Left forelimb (tissue), 1 donor: ENCODE measurements around the gene ANKRD52.
"Not testable (repeated sequence)": the region's sequence is repeated elsewhere in the genome, so short reads cannot be mapped to it uniquely, and the experiment has no call there.

Source experiments
- DNase-seq: peaks from one replicate; pipeline ENCODE4 v3.0.0-alpha.2; 2018; ENCODE audit warnings: low spot score

Gene ANKRD52

DNA sequence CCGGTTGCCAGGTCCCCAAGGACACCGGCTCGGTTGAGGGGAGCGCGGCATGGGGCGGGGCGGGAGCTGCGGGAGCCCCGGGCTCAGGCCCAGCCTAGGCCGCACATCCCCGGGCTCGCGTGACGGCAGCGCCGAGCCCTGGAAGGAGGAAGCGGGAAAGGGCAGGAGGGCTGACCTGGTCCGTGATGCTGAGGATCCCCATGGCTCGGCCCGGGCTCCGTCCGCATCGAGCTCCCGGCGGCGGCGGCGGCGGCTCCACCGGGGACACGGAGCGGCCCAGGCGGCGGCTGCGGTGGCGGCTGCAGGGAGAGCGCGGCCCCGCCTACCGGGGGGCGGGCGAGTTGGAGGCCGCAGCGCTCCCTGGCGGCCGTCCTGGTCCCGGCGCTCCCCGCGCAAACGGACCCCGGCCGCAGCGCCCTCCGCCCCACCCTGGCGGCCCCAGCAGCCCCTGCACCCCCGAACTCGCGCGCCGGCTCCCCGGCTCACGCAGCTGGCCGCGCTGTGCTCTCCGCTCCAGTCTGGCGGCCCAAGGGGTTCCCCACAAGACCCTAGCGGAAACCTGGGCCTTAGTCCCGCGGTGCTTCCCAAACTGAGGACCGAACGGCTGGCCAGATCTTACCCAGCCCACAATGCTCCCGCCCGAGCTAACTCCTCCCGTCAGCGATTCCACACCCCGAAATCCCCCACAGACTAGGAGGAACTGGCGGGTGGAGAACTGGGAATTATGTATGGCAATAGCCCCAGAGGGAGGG is at the start of gene ANKRD52:
Gene ANKRD52 (minus strand): TSS at position 317 of the 752 bp plus-strand sequence. CDS start 115 bp downstream, at position 202.
- peak; percentile 92 for DNase-seq

DNA sequence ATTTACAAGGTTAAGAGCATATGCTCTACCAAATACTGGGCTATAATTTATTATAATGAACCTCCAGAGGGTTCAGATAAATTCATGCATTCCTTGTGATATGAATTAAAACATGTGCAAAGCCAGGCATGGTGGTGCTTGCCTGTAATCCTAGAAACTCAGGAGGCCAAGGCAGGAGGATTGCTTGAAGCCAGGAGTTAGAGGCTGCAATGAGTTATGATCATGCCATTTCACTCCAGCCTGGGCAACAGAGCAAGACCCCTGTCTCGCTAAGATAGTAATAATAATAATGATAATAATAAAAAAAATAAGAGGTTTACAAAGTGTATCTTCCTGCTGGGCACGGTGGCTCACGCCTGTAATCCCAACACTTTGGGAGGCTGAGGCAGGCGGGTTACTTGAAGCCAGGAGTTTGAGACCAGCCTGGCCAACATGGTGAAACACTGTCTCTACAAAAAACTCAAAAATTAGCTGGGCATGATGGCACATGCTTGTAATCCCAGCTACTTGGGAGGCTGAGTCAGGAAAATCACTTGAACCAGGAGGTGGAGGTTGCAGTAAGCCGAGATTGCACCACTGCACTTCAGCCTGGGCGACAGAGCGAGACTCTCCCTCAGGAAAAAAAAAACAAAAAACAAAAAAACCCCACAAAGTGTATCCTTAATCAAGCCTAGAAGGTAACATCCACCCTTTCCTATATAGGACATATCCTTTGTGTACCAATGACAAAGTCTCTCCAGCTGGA is 49.2 kb upstream of the ANKRD52 start:
- no peak for DNase-seq

DNA sequence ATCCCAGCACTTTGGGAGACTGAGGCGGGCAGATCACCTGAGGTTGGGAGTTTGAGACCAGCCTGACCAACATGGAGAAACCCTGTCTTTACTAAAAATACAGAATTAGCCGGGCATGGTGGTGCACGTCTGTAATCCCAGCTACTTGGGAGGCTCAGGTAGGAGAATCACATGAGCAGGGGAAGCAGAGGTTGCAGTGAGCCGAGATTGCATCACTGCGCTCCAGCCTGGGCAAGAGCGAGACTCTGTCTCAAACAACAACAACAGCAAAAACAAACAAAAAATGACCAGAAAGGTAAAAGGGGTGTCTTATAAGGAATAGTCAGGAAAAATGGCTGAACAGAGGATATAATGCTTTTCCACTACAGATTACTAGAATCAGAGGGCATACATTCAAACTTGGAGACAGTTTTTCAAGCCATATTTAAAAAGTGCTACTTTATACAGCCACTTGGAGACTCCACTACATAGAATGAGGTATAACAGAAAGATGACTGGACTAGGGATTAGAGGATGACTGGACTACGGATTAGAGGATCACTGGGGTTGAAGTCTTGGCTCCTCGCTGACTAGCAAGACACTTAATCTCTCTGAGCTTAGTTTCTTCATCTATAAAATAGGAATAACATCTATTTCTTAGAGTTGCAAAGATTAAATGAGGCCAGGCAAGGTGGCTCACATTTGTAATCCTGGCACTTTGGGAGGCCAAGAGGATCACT is 46.8 kb upstream of the ANKRD52 start:
- no peak for DNase-seq

DNA sequence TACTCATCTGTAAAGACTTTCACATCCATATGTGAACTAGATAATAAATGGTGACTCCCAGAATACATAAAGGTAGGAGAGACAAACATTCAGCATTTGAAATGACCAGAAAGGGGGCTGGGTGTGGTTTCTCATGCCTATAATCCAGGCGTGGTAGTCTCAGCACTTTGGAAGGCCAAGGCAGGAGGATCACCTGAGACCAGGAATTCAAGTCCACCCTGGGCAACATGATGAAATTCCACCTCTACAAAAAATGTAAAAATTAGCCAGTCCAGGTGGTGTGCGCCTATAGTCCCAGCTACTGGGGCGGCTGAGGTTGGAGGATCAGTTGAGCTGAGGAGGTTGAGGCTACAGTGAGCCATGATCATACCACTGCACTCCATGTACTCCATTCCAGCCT is 46.1 kb upstream of the ANKRD52 start:
- no peak for DNase-seq

DNA sequence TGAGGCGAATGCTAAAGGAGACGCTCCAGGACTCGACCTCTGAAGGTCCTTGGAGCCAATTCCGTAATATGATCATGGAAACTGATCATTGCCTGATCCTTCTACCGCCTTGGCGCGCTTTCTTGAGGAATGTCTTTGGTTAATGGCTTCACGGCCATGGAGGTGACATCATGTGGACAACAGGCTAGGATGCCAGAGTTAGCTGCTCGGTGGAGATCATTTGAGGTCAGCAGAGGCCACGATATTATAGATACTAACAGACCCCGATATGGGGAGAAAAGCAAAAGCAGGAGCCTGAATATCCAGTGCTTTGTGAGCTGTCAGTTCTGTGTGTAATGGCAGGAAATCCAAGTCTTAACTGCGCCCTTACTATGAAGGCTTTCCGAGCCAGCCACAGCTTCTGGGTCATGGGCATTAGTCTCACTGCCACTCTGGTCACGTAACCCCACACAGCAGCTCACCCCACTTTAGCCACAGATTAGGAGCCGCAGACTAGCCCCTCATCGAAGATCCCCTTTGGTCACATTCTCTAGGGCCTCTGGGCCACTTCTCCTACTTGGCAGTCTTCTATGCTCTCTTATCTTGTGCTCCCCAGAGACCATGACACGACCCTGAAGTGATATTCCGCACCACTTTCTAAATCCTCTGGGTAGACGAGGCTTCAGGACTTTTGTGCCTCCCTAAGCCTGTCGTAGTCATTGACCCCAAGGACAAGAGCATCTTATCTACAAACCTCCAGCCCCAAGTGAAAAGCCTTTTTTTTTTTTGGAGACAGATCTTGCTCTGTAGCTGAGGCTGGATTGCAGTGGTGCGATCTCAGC is 42.7 kb upstream of the ANKRD52 start:
- no peak for DNase-seq

DNA sequence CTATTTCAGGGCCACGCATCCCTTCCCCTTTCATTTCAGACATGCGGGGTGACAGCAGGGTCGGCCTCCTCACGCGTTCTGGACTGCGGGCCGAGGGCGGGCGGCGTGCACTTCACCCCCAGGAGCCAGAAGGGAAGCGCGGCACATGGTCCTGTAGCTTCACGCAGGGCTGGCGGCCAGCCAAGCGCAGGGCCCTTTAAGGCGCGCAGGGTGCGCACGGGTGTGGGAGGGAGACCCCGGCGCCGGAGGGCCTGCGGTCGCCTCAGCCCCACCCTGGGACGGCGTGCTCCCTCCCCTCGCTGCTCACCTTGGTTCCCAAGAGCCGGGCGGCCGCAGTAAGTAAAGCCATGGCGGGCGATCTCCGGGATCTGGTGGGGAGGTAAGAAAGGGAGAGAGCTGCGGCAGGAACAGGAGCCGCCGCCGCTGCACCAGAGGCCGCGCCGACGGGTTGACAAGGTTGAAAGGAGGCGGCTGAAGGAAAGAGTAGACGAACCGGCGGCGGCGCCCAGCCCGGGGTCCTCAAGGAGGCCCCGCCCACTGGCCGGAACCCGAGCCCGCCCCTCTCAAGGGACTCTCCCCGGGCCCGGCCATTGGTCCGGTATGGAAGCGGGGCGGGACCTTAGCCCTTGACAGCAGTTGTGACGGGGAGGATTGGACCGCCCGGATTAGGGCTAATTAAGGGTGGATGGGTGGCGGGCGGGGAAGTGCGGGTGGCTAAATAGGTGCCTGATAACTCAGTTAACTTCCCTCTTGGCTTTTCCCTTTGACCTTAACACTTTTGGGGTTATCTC is 41.9 kb upstream of the ANKRD52 start, which contains the start of gene CS:
Gene CS (minus strand): TSS at position 478 of the 791 bp plus-strand sequence. CDS start 129 bp downstream, at position 349.
- peak; percentile 98 for DNase-seq

DNA sequence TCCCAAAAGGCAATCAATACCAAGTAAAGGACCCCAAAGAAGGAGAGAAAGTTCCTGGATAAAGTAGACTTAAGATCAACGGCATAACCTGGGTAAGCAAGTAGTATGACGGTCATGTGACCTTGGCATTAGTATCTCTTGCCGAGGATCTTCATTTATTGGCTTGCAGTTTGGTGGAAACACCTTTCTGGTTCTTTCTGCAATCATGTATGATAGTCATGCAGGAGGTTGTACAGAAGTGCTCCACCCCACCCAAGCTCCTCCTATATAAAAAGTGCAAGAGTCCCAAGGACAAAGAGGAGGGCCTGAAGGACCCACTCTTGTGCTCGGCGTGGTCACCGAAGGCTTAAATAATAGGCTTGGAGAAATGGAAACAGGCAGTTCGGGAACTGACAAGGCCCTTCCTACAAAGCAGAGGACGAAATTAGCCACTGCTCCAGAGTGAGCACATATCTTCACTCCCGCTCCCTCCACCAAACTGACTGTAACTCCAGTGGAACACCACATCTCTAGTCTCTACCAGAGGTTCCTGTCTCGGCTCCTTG is 41.2 kb upstream of the ANKRD52 start:
- DNase-seq: no peak

DNA sequence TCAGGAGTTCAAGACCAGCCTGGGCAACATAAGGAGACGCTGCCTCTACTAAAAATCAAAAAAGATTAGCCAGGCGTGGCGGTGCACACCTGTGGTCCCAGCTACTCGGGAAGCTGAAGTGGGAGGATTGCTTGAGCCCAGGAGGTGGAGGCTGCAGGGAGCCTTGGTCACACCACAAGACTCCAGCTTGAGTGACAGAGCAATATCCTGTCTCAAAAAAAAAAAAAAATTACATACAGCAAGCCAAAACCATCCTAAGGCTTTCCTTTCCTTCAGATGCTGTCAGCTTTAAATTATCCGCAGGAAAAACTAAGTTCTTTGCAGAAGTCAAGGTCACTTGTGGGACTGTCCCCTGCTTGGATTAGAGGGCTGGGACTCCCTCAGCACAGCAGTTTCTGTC is 40.6 kb upstream of the ANKRD52 start:
- DNase-seq: no peak

DNA sequence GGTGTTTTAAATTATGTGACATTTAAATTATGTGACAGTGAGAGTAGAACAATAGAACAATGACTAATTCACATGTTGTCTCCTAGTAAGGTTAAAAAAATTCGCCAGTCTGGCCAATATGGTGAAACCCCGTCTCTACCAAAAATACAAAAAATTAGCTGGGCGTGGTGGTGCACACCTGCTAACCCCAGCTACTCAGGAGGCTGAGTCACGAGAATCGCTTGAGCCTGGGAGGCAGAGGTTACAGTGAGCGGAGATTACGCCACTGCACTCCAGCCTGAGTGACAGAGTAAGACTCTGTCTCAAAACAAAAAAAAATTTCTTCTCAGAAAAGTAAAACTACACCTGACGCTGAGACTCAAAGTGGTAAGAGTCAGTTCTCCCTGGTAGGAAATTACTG is 39.2 kb upstream of the ANKRD52 start:
- DNase-seq: no peak

DNA sequence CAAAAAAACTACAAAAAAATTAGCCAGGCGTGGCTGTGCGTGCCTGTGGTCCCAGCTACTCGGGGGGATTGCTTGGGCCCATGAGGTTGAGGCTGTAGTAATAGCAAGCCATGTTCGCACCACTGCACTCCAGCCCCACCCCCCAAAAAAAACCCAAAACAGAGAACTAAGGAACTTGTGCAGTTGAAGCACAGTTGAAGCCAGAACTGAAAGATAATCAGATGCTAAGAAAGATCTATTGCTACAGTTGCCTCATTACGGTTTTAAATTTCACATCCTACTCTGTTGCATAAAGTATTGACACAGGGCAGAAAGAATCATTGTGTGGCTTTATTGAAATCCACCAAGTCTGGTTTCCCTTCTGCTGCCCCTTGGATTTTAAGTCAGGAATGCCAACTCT is 38.1 kb upstream of the ANKRD52 start:
- no peak for DNase-seq

DNA sequence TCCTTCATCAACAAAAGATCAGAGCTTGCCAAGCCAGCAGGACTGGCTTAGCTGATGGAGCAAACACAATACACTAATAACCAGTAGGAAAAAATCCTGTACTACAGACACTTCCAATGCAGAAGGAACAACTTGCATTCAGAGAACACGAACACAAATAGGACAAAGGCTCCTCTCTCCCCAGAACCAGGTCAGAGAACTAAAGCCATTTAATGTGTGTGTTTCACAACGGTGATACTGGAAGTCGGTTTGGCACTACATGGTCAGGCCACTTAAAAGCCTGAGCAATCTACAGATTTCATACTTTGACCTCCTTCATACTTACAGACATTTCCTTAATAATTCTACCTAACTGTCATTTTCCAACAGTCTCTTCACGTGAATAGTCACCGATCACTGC is 35.6 kb upstream of the ANKRD52 start:
- no peak for DNase-seq

DNA sequence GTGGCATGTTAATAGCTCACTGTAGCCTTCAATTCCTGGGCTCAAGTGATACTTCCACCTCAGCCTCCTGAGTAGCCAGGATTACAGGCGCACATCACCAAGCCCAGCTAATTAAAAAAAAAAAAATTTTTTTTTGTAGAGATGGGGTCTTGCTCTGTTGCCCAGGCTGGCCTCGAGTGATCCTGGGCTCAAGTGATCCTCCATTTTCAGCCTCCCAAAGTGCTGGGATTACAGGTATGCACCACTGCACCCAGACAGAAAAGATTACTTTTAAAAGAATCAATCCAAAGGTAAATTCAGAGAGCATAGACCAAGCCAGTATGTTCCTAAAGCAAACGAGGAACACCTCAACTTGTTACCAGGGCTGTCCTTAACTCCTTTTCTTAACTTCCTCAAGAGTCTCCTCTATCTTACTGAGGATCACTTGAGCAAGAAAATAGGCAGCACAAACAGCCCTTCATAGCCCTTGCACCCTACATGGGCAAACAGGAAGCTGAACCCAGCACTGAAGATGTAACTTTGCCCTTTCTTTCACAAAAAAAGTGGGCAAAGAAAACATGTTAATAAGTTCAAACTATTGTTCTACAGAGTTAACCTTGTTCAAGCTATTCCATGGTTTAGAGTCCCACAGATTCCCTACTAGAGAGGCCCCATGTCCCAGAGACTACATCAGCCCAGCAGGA is 30.7 kb upstream of the ANKRD52 start:
- no peak for DNase-seq

DNA sequence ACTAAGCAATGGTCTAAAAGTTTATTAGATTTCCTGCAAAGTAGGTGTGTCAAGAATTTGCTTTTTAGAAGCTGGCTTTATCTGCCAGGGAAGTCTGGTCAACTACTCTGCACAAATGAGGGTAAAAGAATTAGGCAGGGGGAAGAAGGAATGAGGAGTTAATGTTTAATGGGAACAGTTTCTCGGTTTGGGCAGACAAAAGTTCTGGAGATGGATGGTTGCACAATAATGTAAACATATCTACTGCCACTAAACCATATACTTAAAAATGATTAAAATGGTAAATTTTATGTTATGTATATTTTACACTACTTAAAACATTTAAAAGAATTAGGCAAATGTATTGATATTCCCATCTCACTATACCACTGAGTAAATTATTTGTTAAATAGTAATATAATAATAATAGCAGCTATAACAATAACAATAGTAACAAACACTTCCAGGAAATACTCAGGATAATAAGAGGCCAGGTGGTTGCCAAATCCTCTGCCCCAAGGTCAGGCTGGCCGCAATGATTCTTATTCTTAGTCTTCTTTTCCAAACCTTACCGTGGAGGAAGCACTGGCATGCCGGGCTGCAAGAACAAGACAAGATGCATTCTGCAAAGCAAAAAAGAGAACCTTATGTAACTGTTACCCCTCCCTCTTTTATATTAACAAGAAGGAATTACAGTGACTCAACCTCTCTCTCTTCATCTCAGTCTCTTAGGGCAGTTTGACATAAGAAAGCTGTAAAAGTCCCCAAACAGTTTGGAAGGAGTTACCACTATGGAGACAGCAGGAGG is 28.1 kb upstream of the ANKRD52 start:
- DNase-seq: no peak

DNA sequence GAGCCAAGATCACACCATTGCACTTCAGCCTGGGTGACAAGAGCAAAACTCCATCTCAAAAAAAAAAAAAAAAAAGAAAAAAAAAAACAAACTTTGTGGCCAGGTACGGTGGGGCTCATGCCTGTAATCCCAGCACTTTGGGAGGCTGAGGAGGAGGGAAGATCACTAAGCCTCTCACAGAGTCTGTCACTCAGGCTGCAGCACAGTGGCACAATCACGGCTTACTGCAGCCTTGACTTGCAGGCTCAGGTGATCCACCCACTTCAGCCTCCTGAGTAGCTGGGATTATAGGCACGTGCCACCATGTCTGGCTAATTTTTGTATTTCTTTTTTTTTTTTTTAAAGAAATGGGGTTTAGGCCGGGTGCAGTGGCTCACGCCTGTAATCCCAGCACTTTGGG is 26.1 kb upstream of the ANKRD52 start:
- not testable (repeated sequence) for DNase-seq

DNA sequence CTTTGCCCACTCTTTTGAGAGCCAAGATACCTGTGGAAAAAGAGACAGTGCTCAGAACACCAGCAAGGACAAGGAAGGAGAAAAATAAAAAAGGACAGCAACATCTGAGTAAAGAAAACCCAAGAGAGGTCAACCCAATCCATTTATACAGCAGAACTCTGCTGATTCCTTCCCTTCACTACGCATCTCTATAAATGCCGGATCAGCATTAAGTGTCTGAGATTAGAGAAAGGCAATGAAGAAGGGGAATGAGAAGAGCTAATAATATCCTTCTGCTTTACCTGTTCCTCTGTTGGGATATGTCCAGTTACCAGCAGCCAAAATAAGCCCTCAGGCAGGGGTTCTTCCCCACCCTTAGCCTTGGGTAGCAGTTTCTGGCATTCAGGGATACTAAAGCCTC is 24.4 kb upstream of the ANKRD52 start:
- DNase-seq: no peak

DNA sequence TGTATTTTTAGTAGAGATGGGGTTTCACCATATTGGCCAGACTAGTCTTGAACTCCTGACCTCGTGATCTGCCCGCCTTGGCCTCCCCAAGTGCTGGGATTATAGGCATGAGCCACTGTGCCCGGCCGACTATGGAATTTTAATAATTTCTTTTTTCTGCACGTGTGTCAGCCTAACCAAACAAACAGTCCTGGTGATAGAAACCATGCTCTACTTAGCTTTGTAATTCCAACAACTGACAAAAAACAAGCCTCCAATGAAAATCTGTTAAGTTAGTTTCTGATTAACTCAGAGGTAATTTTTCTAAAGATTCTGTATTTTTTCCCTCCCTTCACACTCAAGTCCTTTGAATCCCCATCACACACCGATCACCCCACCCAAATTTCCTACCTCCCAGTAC is 23.8 kb upstream of the ANKRD52 start:
- DNase-seq: no peak

DNA sequence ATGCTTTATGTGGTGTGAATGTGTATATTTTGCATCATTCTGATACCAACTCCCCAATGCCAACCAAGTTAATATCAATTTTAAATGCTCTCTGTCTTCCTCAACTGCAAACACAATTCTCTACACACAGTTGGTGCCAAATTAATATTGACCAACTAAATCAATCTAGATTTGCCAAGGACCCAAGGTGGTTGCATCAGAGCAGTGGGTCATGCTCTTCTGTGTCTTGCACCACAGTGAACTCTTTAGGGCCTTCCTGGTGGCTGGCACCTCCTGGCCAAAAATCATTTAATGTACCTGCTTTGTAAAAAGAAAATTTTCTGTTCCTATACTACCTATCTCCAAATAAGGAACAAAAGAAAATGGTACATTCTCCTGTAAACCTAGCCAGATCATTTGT is 22.7 kb upstream of the ANKRD52 start:
- no peak for DNase-seq

DNA sequence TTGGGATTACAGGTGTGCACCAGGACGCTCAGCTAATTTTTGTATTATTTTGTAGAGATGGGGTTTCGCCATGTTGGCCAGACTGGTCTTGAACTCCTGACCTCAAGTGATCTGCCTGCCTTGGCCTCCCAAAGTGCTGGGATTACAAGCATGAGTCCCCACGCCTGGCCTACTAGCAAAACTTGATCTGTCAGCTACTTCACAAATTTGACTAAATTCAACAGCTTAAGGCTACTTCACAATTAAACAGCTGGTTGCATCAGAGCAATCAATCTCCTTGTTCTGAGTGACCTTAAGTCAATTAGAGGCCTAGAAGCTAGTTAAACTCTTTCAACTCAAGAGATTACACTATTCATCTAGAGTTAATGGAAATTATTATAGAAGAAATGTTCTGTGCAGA is 20.7 kb upstream of the ANKRD52 start:
- no peak for DNase-seq

DNA sequence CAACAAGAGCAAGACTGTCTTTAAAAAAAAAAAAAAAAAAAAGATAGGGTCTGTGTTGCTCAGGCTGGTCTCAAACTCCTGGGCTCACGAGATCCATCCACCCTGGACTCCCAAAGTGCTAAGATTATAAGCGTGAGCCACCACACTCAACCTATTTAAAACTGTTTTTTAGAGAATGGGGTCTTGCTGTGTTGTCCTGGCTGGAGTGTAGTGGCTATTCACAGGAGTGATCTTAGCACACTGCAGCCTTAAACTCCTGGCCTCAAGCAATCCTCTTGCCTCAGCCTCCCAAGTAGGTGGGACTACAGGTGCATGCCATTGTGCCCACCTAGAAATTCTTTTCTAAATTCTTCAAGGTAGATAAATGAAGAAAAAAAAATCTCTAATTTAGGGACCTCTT is 16.1 kb upstream of the ANKRD52 start:
- DNase-seq: no peak
